SK-N-SH (cell line): ENCODE results near the gene FBXL12. TPM values are rescaled to one million over a fixed set of nuclear protein-coding genes. Genes with fewer than 3 reads are reported as not detected.

ENCODE experiments used
- CTCF ChIA-PET: fragments of 300-600, 350-600 bp; formaldehyde crosslinking; extraction: SDS; loops from one replicate; lab custom pipeline; 2021; lab: Yijun Ruan, JAX
- POLR2A ChIA-PET: fragments of 350-600 bp; sonication (Branson Sonifier 250); formaldehyde crosslinking; extraction: SDS; loops from one replicate; lab custom pipeline; 2020; ENCODE audit warnings: antibody characterized with exemption, inconsistent platforms; lab: Yijun Ruan, JAX
- DNase-seq: peaks from one replicate; pipeline ENCODE4 v3.0.0; 2012
- H2AFZ ChIP-seq: fragments of 200-600 bp; sonication (generic); 2 replicates; pipeline ENCODE4 v1.8.1; 2016; ENCODE audit warnings: antibody characterized with exemption, mild to moderate bottlenecking, low read depth
- H3F3A ChIP-seq: fragments of 200-600 bp; sonication (generic); replicated peaks from 2 replicates; pipeline ENCODE3; 2016; ENCODE audit warnings: antibody characterized with exemption, mild to moderate bottlenecking; ENCODE audit not compliant: insufficient read depth
- H3K27ac ChIP-seq, 2 experiments: fragments of 200-500 bp in 1 of 2; fragments of 200-600 bp in 1 of 2; sonication (Bioruptor generic) in 1 of 2; sonication (generic), shearing (Covaris generic) in 1 of 2; 2 replicates each; pipeline versions ENCODE4 v1.5.1 to v1.6.1; 2014 to 2016; ENCODE audit warnings: low read depth in 2 of 2, inconsistent platforms in 1 of 2, low read length in 1 of 2, mild to moderate bottlenecking in 1 of 2, mixed read lengths in 1 of 2
- H3K27me3 ChIP-seq: fragments of 200-600 bp; sonication (generic), shearing (Covaris generic); 2 replicates; pipeline ENCODE4 v1.6.1; 2016; ENCODE audit warnings: mixed run types; ENCODE audit not compliant: insufficient read depth
- H3K36me3 ChIP-seq, 2 experiments: fragments of 200-500 bp in 1 of 2; fragments of 200-600 bp in 1 of 2; sonication (Bioruptor generic) in 1 of 2; sonication (generic) in 1 of 2; replicated peaks in 1 of 2; 2 replicates each; pipeline versions ENCODE3 to v1.5.1; 2014 to 2016; ENCODE audit warnings: low read length in 1 of 2, mild to moderate bottlenecking in 1 of 2; ENCODE audit not compliant: insufficient read depth in 2 of 2, control insufficient read depth in 1 of 2
- H3K4me1 ChIP-seq, 2 experiments: fragments of 200-500 bp in 1 of 2; fragments of 200-600 bp in 1 of 2; sonication (Bioruptor generic) in 1 of 2; sonication (generic), shearing (Covaris generic) in 1 of 2; 2 replicates each; pipeline versions ENCODE4 v1.5.1 to v1.6.1; 2014 to 2016; ENCODE audit warnings: low read depth in 1 of 2, low read length in 1 of 2, mixed run types in 1 of 2; ENCODE audit not compliant: insufficient read depth in 2 of 2, control insufficient read depth in 1 of 2
- H3K4me2 ChIP-seq: fragments of 200-600 bp; sonication (generic), shearing (Covaris generic); 2 replicates; pipeline ENCODE4 v1.6.1; 2017; ENCODE audit warnings: mixed run types
- H3K4me3 ChIP-seq, 2 experiments: fragments of 200-500 bp in 1 of 2; fragments of 200-600 bp in 1 of 2; sonication (Bioruptor generic) in 1 of 2; sonication (generic), shearing (Covaris generic) in 1 of 2; 2 replicates each; pipeline versions ENCODE4 v1.5.1 to v1.8.1; 2014 to 2016; ENCODE audit warnings: low read depth in 2 of 2, inconsistent platforms in 1 of 2, low read length in 1 of 2, mild to moderate bottlenecking in 1 of 2, mixed read lengths in 1 of 2, moderate library complexity in 1 of 2
- H3K79me2 ChIP-seq: fragments of 200-600 bp; sonication (generic); 2 replicates; pipeline ENCODE4 v1.8.1; 2017; ENCODE audit warnings: mild to moderate bottlenecking; ENCODE audit not compliant: insufficient read depth
- H3K9ac ChIP-seq: fragments of 200-600 bp; sonication (generic); 2 replicates; pipeline ENCODE4 v1.6.1; 2017; ENCODE audit warnings: mixed run types
- H3K9me2 ChIP-seq: fragments of 200-600 bp; sonication (generic); 2 replicates; pipeline ENCODE4 v1.6.1; 2017; ENCODE audit warnings: mixed run types
- H3K9me3 ChIP-seq: fragments of 200-600 bp; sonication (generic); 2 replicates; pipeline ENCODE4 v1.6.1; 2017; ENCODE audit warnings: mixed run types, mild to moderate bottlenecking, moderate library complexity
- H4K20me1 ChIP-seq: fragments of 200-600 bp; sonication (generic); 2 replicates; pipeline ENCODE4 v1.6.1; 2017; ENCODE audit warnings: mild to moderate bottlenecking, mixed run types; ENCODE audit not compliant: insufficient read depth
- ELF1 ChIP-seq: IDR thresholded peaks from 2 replicates; pipeline ENCODE4 v1.4.0; 2012
- FOSL2 ChIP-seq: IDR thresholded peaks from 2 replicates; pipeline ENCODE4 v1.4.0; 2012; ENCODE audit warnings: low read depth, mild to moderate bottlenecking, moderate library complexity, borderline replicate concordance
- FOXM1 ChIP-seq: IDR thresholded peaks from 2 replicates; pipeline ENCODE4 v1.4.0; 2012; ENCODE audit warnings: low read depth, mild to moderate bottlenecking
- GATA2 ChIP-seq: sonication (generic); formaldehyde crosslinking; IDR thresholded peaks from 2 replicates; pipeline ENCODE4 v1.5.0; 2020; ENCODE audit warnings: mild to moderate bottlenecking, missing genetic modification reagents
- NRF1 ChIP-seq: IDR thresholded peaks from 2 replicates; pipeline ENCODE4 v1.6.1; 2012; ENCODE audit warnings: low read depth, mild to moderate bottlenecking, low read length
- RFX5 ChIP-seq: IDR thresholded peaks from 2 replicates; pipeline ENCODE4 v1.6.1; 2012; ENCODE audit warnings: mild to moderate bottlenecking, improper control_type of control experiment, low read length
- RXRA ChIP-seq: IDR thresholded peaks from 2 replicates; pipeline ENCODE4 v1.4.0; 2012; ENCODE audit warnings: low read depth, mild to moderate bottlenecking, borderline replicate concordance
- TAF1 ChIP-seq: IDR thresholded peaks from 2 replicates; pipeline ENCODE4 v1.6.1; 2012; ENCODE audit warnings: low read depth, mild to moderate bottlenecking, low read length, moderate library complexity, borderline replicate concordance
- TCF12 ChIP-seq: IDR thresholded peaks from 2 replicates; pipeline ENCODE4 v1.4.0; 2012
- YY1 ChIP-seq: IDR thresholded peaks from 2 replicates; pipeline ENCODE4 v1.4.0; 2012; ENCODE audit warnings: low read depth, mild to moderate bottlenecking
- polyA plus RNA-seq, 3 experiments: library from polyadenylated mRNA; depleted of rRNA; stranded (reverse); fragments of >200 nt; gene quantifications; 2 replicates each; pipeline ENCODE4 v1.2.3, GENCODE V29; 2012
- TF ChIP-seq, protein P1 (sequence below): fragments of 200-600 bp; sonication (generic); IDR thresholded peaks from 2 replicates; pipeline ENCODE4 v1.6.1; 2017; ENCODE audit warnings: antibody characterized with exemption, mild to moderate bottlenecking, moderate library complexity
- TF ChIP-seq, protein P2 (sequence below): fragments of 150-350 bp; IDR thresholded peaks from 2 replicates; pipeline ENCODE4 v1.6.1; 2016; ENCODE audit warnings: mild to moderate bottlenecking, low read depth, low read length
- TF ChIP-seq, protein P3 (sequence below): IDR thresholded peaks from 2 replicates; pipeline ENCODE4 v1.4.0; 2012; ENCODE audit warnings: low read depth
- TF ChIP-seq, protein P4 (sequence below): IDR thresholded peaks from 2 replicates; pipeline ENCODE4 v1.6.1; 2012; ENCODE audit warnings: mild to moderate bottlenecking, low read depth, low read length, moderate library complexity

FBXL12 gene
- polyA plus RNA-seq, 1 of the 3 experiments (the other 2 are of a cell fraction) = 27.1 TPM

DNA sequence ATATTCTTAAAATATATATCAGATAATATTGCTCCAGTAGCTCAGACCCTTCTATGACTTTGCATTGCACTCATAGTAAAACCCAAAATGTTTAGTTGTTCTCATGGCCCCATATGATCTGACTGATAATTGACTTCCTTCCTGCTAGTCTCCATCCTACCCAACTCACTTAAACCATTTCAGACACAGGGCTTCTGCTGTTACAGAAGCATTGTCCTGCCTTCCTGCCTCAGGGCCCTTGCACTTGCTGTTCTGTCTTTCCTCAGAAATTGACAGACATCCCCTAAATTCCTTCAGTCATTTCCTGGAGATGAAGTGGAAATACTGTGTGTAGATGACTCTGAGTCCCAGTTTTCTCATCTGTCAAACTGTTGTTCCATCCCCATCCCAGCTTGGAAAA is 19.7 kb downstream of the FBXL12 start:
- Histone ChIP-seq H3K9me2 (no peaks in the 10 kb centered on the region), H3F3A (no peaks in the 10 kb centered on the region), H2AFZ (no peak overlapping the region), H3K27me3 (no peaks in the 10 kb centered on the region), H3K4me2 (no peak overlapping the region), H3K79me2 (no peaks in the 10 kb centered on the region), H3K36me3 (no peaks in the 10 kb centered on the region), H3K4me3 (no peak overlapping the region), H3K9me3 (no peaks in the 10 kb centered on the region), H3K9ac (no peak overlapping the region), H4K20me1 (no peaks in the 10 kb centered on the region), H3K27ac (no peak overlapping the region), H3K4me1 (no peaks in the 10 kb centered on the region)
- ChIA-PET POLR2A (interaction anchor here (0.6 kb wide), 1 partner anchor 263 kb away, joined by 3 read pairs; no protein-coding TSS in a partner anchor), CTCF (interaction anchor here (0.6 to 3.7 kb wide), 6 partner anchors 8 to 301 kb away, joined by 3 to 30 read pairs (median 3); no protein-coding TSS in a partner anchor)
- no peak for TF ChIP-seq GATA2 (CRISPR knock-in tag)
- TF ChIP-seq RFX5 = no peak
- no peak for TF ChIP-seq FOXM1
- TF ChIP-seq, protein P1, sequence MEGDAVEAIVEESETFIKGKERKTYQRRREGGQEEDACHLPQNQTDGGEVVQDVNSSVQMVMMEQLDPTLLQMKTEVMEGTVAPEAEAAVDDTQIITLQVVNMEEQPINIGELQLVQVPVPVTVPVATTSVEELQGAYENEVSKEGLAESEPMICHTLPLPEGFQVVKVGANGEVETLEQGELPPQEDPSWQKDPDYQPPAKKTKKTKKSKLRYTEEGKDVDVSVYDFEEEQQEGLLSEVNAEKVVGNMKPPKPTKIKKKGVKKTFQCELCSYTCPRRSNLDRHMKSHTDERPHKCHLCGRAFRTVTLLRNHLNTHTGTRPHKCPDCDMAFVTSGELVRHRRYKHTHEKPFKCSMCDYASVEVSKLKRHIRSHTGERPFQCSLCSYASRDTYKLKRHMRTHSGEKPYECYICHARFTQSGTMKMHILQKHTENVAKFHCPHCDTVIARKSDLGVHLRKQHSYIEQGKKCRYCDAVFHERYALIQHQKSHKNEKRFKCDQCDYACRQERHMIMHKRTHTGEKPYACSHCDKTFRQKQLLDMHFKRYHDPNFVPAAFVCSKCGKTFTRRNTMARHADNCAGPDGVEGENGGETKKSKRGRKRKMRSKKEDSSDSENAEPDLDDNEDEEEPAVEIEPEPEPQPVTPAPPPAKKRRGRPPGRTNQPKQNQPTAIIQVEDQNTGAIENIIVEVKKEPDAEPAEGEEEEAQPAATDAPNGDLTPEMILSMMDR = no peak
- no peak for TF ChIP-seq TCF12
- TF ChIP-seq, protein P2, sequence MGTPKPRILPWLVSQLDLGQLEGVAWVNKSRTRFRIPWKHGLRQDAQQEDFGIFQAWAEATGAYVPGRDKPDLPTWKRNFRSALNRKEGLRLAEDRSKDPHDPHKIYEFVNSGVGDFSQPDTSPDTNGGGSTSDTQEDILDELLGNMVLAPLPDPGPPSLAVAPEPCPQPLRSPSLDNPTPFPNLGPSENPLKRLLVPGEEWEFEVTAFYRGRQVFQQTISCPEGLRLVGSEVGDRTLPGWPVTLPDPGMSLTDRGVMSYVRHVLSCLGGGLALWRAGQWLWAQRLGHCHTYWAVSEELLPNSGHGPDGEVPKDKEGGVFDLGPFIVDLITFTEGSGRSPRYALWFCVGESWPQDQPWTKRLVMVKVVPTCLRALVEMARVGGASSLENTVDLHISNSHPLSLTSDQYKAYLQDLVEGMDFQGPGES = no peak
- TF ChIP-seq ELF1 = no peak
- TF ChIP-seq, protein P3, sequence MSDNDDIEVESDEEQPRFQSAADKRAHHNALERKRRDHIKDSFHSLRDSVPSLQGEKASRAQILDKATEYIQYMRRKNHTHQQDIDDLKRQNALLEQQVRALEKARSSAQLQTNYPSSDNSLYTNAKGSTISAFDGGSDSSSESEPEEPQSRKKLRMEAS = no peak
- TF ChIP-seq TAF1 = no peak
- TF ChIP-seq, protein P4, sequence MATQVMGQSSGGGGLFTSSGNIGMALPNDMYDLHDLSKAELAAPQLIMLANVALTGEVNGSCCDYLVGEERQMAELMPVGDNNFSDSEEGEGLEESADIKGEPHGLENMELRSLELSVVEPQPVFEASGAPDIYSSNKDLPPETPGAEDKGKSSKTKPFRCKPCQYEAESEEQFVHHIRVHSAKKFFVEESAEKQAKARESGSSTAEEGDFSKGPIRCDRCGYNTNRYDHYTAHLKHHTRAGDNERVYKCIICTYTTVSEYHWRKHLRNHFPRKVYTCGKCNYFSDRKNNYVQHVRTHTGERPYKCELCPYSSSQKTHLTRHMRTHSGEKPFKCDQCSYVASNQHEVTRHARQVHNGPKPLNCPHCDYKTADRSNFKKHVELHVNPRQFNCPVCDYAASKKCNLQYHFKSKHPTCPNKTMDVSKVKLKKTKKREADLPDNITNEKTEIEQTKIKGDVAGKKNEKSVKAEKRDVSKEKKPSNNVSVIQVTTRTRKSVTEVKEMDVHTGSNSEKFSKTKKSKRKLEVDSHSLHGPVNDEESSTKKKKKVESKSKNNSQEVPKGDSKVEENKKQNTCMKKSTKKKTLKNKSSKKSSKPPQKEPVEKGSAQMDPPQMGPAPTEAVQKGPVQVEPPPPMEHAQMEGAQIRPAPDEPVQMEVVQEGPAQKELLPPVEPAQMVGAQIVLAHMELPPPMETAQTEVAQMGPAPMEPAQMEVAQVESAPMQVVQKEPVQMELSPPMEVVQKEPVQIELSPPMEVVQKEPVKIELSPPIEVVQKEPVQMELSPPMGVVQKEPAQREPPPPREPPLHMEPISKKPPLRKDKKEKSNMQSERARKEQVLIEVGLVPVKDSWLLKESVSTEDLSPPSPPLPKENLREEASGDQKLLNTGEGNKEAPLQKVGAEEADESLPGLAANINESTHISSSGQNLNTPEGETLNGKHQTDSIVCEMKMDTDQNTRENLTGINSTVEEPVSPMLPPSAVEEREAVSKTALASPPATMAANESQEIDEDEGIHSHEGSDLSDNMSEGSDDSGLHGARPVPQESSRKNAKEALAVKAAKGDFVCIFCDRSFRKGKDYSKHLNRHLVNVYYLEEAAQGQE = no peak
- no peak for TF ChIP-seq NRF1
- no peak for TF ChIP-seq FOSL2
- TF ChIP-seq RXRA = no peak
- no peak for TF ChIP-seq YY1
- no peak for DNase-seq
